Daoy (cell line): ENCODE results near the gene ZNF512. TPM values are rescaled to one million over a fixed set of nuclear protein-coding genes. Genes with fewer than 3 reads are reported as not detected.
"Not testable (repeated sequence)": the region's sequence is repeated elsewhere in the genome, so short reads cannot be mapped to it uniquely, and the experiment has no call there.

Experiments used
- DNase-seq: peaks from one replicate; pipeline ENCODE4 v3.0.0-alpha.2; 2015; ENCODE audit warnings: low read depth
- total RNA-seq: library from RNA; depleted of rRNA; stranded (reverse); fragments of >200 nt; shearing (Covaris generic); gene quantifications from 2 replicates; pipeline ENCODE4 v1.2.3, GENCODE V29; 2014; rRNA removed

The ZNF512 gene, protein sequence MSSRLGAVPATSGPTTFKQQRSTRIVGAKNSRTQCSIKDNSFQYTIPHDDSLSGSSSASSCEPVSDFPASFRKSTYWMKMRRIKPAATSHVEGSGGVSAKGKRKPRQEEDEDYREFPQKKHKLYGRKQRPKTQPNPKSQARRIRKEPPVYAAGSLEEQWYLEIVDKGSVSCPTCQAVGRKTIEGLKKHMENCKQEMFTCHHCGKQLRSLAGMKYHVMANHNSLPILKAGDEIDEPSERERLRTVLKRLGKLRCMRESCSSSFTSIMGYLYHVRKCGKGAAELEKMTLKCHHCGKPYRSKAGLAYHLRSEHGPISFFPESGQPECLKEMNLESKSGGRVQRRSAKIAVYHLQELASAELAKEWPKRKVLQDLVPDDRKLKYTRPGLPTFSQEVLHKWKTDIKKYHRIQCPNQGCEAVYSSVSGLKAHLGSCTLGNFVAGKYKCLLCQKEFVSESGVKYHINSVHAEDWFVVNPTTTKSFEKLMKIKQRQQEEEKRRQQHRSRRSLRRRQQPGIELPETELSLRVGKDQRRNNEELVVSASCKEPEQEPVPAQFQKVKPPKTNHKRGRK
- total RNA-seq, result 26.1 and 35.5 TPM in 2 replicates

DNA sequence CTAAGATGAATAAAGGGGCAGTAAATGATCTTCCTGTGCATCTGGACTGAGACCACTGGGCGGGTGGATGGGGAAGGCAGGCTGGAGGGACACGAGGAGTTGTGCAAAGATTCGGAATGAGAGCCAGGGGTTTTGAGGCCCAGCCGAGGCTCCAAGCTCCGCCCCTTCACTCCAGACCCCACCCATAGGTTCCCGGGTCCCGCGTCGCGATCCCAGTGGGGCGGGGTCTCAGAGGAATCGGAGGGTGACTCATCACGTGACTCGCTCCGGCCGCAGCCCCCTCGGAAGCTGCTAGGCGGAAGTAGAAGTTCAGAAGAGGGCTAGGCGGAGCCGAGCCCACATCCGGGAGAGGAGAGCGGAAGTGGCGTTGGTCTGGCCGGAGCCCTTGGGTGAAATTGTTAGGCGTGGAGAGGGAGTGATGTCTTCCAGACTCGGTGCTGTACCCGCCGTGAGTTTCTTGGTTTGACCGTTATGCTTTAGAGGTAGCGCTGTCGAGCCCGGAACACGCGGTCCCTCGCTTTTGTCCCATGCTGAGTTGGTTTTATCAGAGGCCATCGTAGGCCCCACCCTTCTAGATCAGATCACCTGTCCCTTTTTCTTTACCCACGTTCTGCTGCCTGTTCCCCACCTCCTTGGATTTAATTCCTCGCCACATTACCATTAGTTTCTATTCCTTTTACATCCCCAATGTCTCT is at the start of gene ZNF512:
TSS of gene ZNF512 (plus strand) at position 348 of the 695 bp plus-strand sequence. CDS start at position 419, 71 bp downstream.
- DNase-seq, result peak; percentile 96

DNA sequence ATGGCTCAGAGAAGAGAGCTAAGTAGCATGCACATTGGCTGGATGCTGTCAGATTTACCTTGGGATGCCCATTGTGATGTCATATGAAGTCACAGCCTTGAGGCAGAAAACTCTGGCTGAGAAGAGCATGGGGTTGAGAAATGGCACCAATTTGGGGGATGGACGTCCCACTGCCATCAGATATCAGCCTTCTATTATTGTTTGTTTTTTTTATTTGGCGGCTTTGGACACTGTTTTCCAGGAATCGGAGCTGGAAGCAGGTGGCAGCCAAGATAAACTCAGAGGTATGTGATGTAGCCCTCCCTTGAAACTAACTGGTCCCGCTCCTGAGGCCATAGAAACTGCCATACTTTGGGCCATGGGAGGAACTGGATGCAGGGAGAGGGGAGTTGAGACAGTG is 45.6 kb upstream of the ZNF512 start:
- no peak for DNase-seq

DNA sequence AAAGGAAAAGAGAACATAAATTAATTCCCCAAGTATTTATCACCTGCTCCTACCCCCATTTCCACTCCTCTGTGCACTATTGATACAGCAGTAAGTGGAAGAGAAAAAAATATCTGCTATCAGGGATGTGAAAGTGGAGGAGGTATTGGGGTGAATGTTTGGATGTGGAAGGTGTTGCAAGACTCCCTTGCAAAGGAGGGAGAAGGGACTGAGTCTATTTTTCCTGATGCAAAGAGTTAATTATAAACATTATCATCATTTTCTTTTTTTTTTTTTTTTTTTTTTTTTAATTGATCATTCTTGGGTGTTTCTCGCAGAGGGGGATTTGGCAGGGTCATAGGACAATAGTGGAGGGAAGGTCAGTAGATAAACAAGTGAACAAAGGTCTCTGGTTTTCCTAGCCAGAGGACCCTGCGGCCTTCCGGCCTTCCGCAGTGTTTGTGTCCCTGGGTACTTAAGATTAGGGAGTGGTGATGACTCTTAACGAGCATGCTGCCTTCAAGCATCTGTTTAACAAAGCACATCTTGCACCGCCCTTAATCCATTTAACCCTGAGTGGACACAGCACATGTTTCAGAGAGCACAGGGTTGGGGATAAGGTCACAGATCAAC is 43.9 kb upstream of the ZNF512 start:
- DNase-seq, result not testable (repeated sequence)

DNA sequence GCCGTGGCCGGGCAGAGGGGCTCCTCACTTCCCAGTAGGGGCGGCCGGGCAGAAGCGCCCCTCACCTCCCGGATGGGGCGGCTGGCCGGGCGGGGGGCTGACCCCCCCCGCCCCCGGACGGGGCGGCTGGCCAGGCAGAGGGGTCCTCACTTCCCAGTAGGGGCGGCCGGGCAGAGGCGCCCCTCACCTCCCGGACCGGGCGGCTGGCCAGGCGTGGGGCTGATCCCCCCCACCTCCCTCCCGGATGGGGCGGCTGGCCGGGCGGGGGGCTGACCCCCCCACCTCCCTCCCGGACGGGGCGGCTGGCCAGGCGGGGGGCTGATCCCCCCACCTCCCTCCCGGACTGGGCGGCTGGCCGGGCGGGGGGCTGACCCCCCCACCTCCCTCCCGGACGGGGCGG is 43.2 kb upstream of the ZNF512 start:
- DNase-seq, result not testable (repeated sequence)

DNA sequence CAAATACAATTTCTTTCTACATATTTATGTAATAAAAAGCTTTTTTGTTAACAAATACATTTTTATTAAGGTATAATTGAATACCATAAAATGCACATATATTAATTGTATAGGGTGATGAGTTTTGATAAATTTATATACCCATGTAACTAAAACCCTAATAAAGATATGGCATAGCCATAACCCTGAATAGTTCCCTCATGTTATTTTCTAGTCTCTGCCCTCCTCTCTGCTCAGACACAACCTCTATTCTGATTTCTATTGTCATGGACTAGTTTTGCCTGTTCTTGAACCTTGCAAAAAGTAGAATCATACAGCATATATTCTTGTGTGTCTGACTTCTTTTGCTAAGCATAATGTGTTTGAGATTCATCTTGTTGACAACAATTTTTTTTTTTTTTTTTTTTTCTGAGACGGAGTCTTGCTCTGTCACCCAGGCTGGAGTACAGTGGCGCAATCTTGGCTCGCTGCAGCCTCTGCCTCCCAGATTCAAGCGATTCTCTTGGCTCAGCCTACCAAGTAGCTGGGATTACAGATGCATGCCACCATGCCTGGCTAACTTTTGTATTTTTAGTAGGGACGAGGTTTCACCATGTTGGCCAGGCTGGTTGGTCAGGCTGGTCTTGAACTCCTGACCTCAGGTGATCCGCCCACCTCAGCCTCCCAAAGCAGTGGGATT is 38.6 kb upstream of the ZNF512 start:
- DNase-seq, result no peak

DNA sequence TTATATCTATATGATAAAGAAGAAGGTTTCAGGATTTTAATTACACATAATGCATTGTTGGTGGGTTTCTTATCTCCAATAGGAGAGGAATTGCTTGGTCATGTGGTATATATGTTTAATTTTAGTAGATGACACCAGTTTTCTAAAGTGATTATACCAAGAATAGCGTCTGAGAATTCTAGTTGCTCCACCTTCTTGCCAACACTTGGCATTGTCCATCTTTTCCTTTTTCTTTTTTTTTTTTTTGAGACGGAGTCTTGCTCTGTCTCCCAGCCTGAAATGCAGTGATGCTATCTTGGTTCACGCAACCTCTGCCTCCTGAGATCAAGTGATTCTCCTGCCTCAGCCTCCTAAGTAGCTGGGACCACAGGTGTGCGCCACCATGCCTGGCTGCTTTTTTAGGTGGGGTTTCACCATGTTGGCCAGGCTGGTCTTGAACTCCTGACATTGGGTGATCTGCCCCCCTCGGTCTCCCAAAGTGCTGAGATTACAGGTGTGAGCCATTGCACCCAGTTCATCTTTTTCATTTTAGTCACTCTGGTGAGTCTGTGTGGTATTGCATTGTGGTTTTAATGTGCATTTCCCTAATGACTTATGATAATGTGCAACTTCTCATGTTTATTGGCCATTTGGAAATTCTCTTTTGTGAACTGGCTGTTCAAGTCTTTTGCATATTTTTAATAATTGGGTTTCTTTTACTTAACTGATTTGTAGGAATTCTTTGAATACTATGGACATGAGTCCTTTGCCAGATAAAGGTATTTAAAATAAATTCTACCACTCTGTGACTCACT is 37.3 kb upstream of the ZNF512 start:
- DNase-seq, result no peak

DNA sequence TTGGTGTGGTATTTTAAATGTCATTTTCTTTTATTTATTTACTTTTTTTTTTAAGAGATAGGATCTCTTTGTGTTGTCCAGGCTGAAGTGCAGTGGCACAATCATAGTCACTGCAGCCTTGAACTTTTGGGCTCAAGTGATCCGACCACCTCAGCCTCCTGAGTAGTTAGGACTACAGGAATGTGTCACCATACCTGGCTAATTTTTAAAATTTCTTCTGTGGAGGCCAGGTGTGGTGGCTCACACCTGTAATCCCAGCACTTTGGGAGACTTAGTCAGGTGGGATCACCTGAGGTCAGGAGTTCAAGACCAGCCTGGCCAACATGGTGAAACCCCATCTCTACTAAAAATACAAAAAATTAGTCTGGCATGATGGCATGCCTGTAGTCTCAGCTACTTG is 33.5 kb upstream of the ZNF512 start:
- no peak for DNase-seq

DNA sequence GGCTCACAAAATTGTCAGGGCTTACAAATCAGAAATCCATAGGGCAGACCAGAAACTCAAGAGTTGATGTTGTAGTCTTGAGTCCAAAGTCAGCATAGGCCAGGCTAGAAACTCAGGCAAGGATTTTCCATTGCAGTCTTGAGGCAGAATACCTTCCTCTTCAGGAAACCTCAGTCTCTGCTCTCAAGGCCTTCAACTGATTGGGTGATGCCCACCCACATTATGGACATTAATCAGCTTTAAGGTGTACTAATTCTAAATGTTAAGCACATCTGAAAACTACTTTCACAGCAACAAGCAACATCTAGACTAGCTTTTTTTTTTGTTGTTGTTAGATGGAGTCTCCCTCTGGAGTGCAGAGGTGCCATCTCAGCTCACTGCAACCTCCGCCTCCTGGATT is 31.3 kb upstream of the ZNF512 start:
- DNase-seq, result no peak

DNA sequence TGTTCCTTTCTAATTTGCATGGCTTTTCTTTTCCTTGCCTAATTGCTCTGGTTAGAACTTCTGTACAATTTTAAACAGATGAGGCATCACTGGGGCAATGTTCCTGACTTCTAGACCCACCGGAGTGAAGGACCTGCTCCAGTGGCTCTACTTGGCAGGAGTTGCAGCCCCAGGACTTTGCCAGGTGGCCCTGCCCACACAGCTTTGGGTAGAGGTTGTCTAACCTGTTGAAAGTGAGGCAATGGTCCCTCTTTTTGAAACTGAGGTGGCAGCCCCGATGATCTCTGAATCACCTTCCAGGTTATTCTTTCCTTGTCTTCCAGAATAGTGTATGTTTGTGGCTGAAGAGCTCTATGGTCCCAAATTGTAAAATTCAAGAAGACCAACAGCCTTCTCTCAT is 29.9 kb upstream of the ZNF512 start:
- DNase-seq, result no peak

DNA sequence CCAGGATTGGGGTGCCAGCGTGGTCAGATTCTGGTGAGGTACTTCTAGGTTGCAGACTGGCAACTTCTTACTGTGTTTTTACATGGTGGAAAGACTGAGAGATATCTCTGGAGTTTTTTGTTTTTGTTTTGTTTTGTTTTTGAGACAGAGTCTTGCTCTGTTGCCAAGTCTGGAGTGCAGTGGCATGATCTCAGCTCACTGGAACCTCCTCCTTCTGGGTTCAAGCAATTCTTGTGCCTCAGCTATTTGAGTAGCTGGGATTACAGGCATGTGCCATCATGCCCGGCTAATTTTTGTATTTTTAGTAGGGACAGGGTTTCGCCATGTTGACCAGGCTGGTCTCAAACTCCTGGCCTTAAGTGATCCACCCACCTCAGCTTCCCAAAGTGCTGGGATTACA is 28.4 kb upstream of the ZNF512 start:
- DNase-seq, result not testable (repeated sequence)

DNA sequence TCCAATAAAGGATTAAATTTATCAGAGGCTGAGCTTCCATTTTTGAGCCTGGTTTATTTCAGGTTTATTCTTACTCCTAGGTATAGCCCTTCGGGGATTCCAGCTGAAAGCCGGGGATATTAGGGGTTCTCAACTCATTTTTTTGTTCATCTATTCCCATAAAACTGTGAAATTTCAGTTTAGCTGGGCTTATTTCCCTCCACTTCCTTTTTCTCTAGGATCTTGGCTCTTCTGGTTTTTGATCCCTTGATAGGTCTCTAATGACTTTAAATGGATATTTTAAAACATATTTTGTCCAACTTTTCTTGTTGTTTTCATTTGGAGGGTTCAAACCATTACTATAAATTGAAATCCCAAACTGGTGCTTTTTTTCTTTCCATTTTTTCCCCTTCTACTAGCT is 23.6 kb upstream of the ZNF512 start:
- DNase-seq, result no peak

DNA sequence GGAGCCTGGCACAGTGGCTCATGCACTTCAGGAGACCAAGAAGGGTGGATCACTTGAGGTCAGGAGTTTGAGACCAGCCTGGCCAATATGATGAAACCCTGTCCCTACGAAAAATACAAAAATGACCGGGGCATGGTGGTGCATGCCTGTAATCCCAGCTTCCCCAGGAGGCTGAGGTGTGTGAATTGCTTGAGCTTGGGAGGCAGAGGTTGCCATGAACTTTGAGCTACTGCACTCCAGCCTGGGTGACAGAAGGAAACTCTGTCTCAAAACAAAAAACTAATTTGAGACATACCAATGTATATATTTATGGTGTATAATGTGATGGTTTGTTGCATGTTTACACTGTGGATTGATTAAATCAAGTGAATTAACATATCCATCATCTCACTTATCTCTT is 21.8 kb upstream of the ZNF512 start:
- DNase-seq, result no peak

DNA sequence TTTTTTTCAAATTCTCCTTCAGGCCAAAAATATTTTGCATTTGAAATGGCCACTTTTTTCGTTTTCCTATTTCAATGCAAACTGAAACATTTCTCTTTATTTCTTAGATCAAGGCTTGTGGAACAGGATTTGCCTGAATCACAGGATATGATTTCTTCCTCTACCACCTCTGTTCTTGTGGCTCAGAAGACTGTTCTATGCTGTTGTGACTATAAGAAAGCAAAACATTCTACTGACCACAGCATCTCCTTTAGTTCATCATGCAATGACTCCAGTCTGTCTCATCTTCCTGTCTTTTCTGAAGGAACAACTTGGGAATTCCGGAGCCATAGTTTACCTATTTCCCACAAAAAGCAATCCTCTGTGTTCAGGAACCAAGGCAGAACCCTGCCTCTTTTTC is 16.2 kb upstream of the ZNF512 start:
- DNase-seq, result peak; percentile 68

DNA sequence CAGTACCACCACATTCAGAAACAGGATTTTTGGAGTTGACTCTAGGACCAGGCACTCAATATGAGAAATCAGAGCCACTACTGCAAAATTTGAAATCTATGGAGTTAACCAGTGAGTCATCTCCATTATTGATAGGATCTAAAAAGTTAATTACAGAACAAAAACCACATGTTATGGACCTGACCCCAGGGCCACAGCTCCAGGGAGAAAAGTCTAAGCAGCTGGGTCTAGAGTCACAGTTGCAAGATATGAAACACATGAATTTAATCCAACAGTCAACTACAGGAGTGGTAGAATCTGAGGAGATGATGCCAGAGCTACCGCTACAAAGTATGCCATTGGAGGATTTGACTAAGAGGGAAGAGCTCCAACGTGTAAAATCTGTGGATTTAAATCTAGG is 13.4 kb upstream of the ZNF512 start:
- DNase-seq, result no peak

DNA sequence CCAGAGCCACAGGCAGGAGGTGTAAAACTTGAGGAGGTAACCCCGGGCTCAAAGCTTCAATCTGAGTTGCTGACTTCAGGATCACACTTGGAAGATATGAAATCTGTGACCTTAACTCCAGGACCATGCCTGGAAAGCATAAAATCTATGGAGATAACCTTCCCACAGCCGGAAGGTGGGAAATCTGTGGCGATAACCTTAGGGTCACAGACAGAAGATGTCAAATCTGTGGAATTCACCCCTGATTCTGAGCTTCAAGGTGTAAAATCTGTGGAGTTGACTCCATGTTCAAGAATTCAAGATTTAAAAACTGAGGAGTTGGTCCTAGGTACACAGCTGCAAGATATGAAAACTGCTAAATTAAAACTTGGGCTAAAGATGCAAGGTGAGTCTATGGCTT is 11.6 kb upstream of the ZNF512 start:
- no peak for DNase-seq

DNA sequence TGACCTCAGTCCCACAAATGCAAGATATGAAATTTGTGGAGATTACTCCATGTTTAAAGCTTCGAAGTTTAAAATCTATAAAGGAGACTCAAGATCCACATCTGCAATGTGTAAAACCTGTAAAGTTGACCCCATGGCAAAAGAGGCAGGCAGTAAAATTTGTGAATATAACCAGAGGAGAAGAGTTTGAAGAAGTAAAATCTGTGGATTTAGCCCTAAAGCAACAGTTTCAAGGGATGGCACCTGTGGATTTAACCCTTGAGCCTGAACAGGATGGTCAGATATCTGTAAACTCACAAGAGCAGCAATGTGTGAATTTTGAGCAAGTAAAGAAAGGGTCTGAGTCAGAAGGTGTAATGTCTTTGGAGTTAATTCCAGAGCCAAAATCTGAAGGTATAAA is 11.2 kb upstream of the ZNF512 start:
- no peak for DNase-seq

DNA sequence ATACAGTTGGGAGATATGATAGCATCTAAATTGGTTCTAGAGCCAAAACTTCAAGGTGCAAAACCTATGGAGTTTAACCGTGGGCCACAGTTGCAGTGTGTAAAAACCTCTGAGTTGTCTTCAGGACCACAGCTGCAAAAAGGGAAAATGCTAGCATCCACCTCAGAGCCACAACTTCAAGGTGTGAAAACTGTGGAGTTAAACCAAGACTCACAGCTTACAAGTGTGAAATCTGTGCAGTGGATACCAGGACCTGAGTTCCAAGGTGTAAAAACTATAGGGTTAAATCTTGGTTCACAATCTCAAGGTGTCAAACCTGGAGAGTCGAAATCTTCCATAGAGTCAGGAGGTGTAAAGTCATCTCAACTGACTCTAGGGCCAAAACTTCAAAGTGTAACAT is 10.4 kb upstream of the ZNF512 start:
- no peak for DNase-seq

DNA sequence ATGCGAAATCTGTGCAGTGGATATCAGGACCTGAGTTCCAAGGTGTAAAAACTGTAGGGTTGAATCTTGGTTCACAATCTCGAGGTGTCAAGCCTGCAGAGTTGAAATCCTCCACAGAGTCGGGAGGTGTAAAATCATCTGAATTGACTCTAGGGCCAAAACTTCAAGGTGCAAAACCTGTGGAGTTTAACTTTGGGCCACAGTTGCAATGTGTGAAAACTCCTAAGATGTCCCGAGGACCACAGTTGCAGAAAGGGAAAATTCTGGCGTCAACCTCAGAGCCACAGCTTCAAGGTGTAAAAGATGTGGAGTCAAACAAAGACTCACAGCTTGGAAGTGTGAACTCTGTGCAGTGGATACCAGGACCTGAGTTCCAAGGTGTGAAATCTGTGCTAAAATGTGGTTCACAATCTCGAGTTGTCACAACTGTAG is 9.8 kb upstream of the ZNF512 start:
- DNase-seq, result no peak

DNA sequence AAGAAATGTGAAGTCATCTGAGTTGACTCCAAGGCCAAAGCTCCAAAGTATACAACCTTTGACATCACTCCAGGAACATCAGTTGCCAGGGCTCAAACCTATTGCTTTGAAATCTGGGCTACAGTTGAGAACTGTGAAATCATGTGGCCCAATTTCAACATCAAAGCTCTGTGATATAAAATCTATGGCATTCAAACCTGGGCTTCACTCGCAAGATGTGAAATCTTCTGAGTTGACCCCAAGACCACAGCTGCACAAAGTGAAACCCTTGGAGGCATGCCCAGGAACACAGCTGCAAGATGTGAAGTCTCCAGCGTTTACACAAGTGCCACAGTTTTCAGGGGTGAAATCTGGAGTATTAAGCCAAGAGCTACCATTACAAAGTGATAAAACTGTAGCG is 9.4 kb upstream of the ZNF512 start:
- no peak for DNase-seq

DNA sequence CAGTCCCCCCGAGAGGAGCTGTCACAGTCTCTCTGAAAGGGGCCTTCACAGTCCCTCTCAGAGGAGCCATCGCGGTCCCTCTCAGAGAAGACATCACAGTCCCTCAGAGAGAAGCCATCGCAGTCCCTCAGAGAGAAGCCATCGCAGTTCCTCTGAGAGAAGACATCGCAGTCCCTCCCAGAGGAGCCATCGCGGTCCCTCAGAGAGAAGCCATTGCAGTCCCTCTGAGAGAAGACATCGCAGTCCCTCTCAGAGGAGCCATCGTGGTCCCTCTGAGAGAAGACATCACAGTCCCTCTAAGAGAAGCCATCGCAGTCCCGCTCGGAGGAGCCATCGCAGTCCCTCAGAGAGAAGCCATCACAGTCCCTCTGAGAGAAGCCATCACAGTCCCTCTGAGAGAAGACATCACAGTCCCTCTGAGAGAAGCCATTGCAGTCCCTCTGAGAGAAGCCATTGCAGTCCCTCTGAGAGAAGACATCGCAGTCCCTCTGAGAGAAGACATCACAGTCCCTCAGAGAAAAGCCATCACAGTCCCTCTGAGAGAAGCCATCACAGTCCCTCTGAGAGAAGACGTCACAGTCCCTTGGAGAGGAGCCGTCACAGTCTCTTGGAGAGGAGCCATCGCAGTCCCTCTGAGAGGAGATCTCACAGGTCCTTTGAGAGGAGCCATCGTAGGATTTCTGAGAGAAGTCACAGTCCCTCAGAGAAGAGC is 1.3 kb upstream of the ZNF512 start:
- DNase-seq, result no peak
